ENCODE measurements around the gene C6.

DNA sequence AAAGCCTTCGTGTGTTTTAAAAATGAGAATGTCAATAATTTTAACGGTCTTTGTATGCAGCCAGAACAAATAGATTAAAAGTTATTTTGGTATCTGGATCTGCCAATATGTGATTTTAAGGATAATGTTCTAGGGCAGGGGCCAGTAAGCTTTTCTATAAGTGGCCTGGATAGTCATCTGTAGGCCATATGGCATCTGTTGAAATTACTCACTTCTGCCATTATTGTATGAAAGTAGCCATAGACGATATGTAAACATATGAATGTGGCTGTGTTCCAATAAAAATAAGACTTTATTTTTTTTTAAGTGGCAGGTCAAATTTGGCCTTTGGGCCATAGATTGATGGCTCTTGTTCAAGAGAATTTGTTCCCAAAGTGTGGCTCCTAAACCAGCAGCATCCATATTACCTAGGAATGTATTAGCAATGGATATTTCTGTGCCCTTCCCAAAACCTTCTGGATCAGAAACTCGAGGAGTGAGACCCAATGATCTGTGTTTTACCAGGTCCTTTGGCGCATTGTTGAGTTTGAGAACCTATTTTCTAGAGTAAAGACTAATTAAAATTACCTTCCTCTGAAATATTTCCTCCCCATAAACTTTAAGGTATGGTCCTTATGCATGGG lies 55.9 kb downstream of the C6 start:
- TF ChIP-seq ZNF766 (CRISPR knock-in tag; IDR thresholded peaks at IDR 0.05; ENCODE audit: borderline replicate concordance) = no peak
- TF ChIP-seq AGO2 (optimal IDR thresholded peaks at IDR 0.05; ENCODE audit: low read depth, low read length) = no peak
- TF ChIP-seq TAF1 (CRISPR knock-in tag; IDR thresholded peaks at IDR 0.05) = no peak
- TF ChIP-seq NR2F1 (CRISPR knock-in tag; IDR thresholded peaks at IDR 0.05) = no peak
- no peak for TF ChIP-seq ZNF510 (CRISPR knock-in tag; IDR thresholded peaks at IDR 0.05; ENCODE audit: low read depth)

Data from HepG2 (cell line).